ENCODE results near the gene MAB21L4.

Gene MAB21L4

DNA sequence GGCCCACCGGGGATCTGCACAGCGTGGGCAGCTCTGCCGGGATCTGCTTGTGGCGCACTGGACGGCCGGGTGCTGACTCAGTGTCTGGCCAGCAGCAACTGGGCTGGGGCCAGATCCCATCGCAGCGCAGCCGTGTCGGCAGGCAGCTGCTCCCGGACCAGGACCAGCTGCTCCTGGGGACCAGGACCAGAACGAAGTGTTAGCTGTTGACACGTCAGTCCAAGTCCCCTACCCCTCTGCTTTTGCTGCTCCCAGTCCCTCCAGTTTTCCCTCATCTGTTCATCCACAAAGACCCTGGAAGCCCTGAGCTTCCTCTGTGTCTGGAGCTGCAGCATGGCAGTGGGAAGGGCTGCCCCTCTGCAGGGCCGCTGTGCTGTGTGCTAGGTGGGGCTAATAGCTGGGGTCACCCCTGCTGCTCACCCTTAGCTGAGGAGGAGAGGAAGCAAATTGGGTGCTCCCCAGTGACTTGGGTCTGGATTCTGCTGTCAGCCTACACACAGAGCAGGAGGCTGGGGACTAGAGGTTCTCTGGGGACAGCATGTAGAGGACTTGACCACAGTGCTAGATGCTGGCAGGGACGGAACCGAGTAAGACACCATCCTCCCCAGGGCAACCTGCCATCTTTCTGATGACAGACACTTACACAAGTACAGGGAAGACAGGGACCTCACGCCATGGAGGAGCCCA lies 59.0 kb downstream of the MAB21L4 start:
- TF ChIP-seq, protein P1, sequence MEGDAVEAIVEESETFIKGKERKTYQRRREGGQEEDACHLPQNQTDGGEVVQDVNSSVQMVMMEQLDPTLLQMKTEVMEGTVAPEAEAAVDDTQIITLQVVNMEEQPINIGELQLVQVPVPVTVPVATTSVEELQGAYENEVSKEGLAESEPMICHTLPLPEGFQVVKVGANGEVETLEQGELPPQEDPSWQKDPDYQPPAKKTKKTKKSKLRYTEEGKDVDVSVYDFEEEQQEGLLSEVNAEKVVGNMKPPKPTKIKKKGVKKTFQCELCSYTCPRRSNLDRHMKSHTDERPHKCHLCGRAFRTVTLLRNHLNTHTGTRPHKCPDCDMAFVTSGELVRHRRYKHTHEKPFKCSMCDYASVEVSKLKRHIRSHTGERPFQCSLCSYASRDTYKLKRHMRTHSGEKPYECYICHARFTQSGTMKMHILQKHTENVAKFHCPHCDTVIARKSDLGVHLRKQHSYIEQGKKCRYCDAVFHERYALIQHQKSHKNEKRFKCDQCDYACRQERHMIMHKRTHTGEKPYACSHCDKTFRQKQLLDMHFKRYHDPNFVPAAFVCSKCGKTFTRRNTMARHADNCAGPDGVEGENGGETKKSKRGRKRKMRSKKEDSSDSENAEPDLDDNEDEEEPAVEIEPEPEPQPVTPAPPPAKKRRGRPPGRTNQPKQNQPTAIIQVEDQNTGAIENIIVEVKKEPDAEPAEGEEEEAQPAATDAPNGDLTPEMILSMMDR (IDR thresholded peaks at IDR 0.05; ENCODE audit: insufficient read depth, low read length, poor library complexity, severe bottlenecking), result no peak
- no peak for DNase-seq (ENCODE audit: extremely low read depth, insufficient read length)
- peaks cover 2% of the 10 kb centered on the region; the same call in 1 of the 2 replicates for H3K27me3 ChIP-seq (replicated peaks; ENCODE audit: control insufficient read depth, insufficient read depth, low read length)
- H3K4me3 ChIP-seq (replicated peaks; ENCODE audit: low read depth, low read length), result no peak overlapping the region
- no peaks in the 10 kb centered on the region for H3K36me3 ChIP-seq (ENCODE audit: control insufficient read depth, insufficient read depth, low read length)

Data from GM06990 (cell line).